CD14-positive monocyte (primary cell): ENCODE data around the gene DHRS12. TPM values are rescaled to one million over a fixed set of nuclear protein-coding genes. Genes with fewer than 3 reads are reported as not detected.

Source experiments
- DNase-seq, 3 donors: peaks; one replicate each; pipeline ENCODE4 v3.0.0-alpha.2; 2011 to 2022
- H2AFZ ChIP-seq: 2 replicates; pipeline ENCODE4 v1.6.0; 2012; ENCODE audit warnings: mild to moderate bottlenecking, low read depth, low read length, inconsistent platforms; ENCODE audit not compliant: insufficient read depth, poor library complexity, severe bottlenecking
- H3K27ac ChIP-seq, 2 donors: 1 replicate in 1 of 2; 2 replicates in 1 of 2; pipeline ENCODE4 v1.5.1; 2012 to 2013; ENCODE audit warnings: low read length in 2 of 2, control low read depth in 1 of 2, inconsistent platforms in 1 of 2, low read depth in 1 of 2, mild to moderate bottlenecking in 1 of 2
- H3K27me3 ChIP-seq, 2 donors: one replicate each; pipeline versions ENCODE4 v1.6.0 to v1.6.1; 2011 to 2013; ENCODE audit warnings: low read length in 2 of 2; ENCODE audit not compliant: control insufficient read depth in 2 of 2, insufficient read depth in 2 of 2
- H3K36me3 ChIP-seq, 2 donors: replicated peaks in 1 of 2; 1 replicate in 1 of 2; 2 replicates in 1 of 2; pipeline versions ENCODE4 v1.5.1 to v1.6.1; 2012 to 2013; ENCODE audit warnings: low read length in 2 of 2, control low read depth in 1 of 2, inconsistent platforms in 1 of 2, mild to moderate bottlenecking in 1 of 2; ENCODE audit not compliant: insufficient read depth in 2 of 2, control insufficient read depth in 1 of 2
- H3K4me1 ChIP-seq, 2 donors: 1 replicate in 1 of 2; 2 replicates in 1 of 2; pipeline versions ENCODE4 v1.5.1 to v1.6.1; 2012 to 2013; ENCODE audit warnings: low read length in 2 of 2, control low read depth in 1 of 2, inconsistent platforms in 1 of 2, mild to moderate bottlenecking in 1 of 2, moderate library complexity in 1 of 2; ENCODE audit not compliant: insufficient read depth in 2 of 2, control insufficient read depth in 1 of 2
- H3K4me2 ChIP-seq: replicated peaks from 2 replicates; pipeline ENCODE3; 2012; ENCODE audit warnings: low read length, moderate library complexity, mild to moderate bottlenecking; ENCODE audit not compliant: poor library complexity, severe bottlenecking; ENCODE audit errors: extremely low read depth
- H3K4me3 ChIP-seq, 3 experiments: fragments of 200-600 bp in 1 of 3; sonication (generic) in 1 of 3; replicated peaks in 1 of 3; 1 replicate in 2 of 3; 2 replicates in 1 of 3; pipeline ENCODE4 v1.5.1; 2011 to 2013; ENCODE audit warnings: low read length in 3 of 3, mild to moderate bottlenecking in 3 of 3, control low read depth in 2 of 3, low read depth in 2 of 3, inconsistent platforms in 1 of 3, moderate library complexity in 1 of 3
- H3K79me2 ChIP-seq: 2 replicates; pipeline ENCODE4 v1.6.0; 2012; ENCODE audit warnings: mild to moderate bottlenecking, control low read depth, inconsistent platforms, low read length, moderate library complexity; ENCODE audit not compliant: insufficient read depth
- H3K9ac ChIP-seq: 2 replicates; pipeline ENCODE4 v1.6.0; 2017; ENCODE audit warnings: low read length, mild to moderate bottlenecking; ENCODE audit not compliant: insufficient read depth, poor library complexity, severe bottlenecking
- H3K9me3 ChIP-seq, 2 donors: replicated peaks in 1 of 2; 1 replicate in 1 of 2; 2 replicates in 1 of 2; pipeline versions ENCODE4 v1.5.1 to v1.6.1; 2012 to 2013; ENCODE audit warnings: low read length in 2 of 2, control low read depth in 1 of 2; ENCODE audit not compliant: control insufficient read depth in 1 of 2, insufficient read depth in 1 of 2
- H4K20me1 ChIP-seq: 2 replicates; pipeline ENCODE4 v1.6.0; 2012; ENCODE audit warnings: mild to moderate bottlenecking, low read length, control low read depth, moderate library complexity; ENCODE audit not compliant: insufficient read depth
- H3K27ac Mint-ChIP-seq, 7 donors: one replicate each; pipeline ENCODE4 v1.8.0; 2020; ENCODE audit warnings: mild to moderate bottlenecking in 7 of 7, mixed read lengths in 7 of 7, moderate library complexity in 6 of 7, inconsistent platforms in 2 of 7
- H3K27me3 Mint-ChIP-seq, 3 donors: one replicate each; pipeline ENCODE4 v1.8.0; 2021 to 2022; ENCODE audit warnings: low read depth in 3 of 3, mild to moderate bottlenecking in 3 of 3, mixed read lengths in 3 of 3, moderate library complexity in 3 of 3, inconsistent platforms in 1 of 3
- H3K36me3 Mint-ChIP-seq, 2 donors: one replicate each; pipeline ENCODE4 v1.8.0; 2020; ENCODE audit warnings: mixed read lengths in 2 of 2, inconsistent platforms in 1 of 2, mild to moderate bottlenecking in 1 of 2
- H3K4me1 Mint-ChIP-seq: one replicate; pipeline ENCODE4 v1.8.0; 2020; ENCODE audit warnings: mild to moderate bottlenecking, mixed read lengths
- H3K4me3 Mint-ChIP-seq, 2 donors: one replicate each; pipeline ENCODE4 v1.8.0; 2020; ENCODE audit warnings: mild to moderate bottlenecking in 2 of 2, mixed read lengths in 2 of 2, moderate library complexity in 1 of 2
- H3K9me3 Mint-ChIP-seq, 7 donors: one replicate each; pipeline ENCODE4 v1.8.0; 2020 to 2022; ENCODE audit warnings: mixed read lengths in 7 of 7, mild to moderate bottlenecking in 6 of 7, moderate library complexity in 6 of 7, inconsistent platforms in 2 of 7
- WGBS: methylation state at CpG from one replicate; pipeline ENCODE4 v1.1.5; 2013; ENCODE audit warnings: missing lambda C conversion rate; ENCODE audit not compliant: insufficient coverage; 5-methylcytosine and 5-hydroxymethylcytosine counted together
- intact Hi-C, 2 donors: fragments of 100-400 bp; cut with micrococcal nuclease; formaldehyde crosslinking; loops; one replicate each; pipeline versions ENCODE4 v1.15.0 to v1.15.1; 2023
- polyA plus RNA-seq, 3 donors: library from polyadenylated mRNA; depleted of rRNA in 1 of 3; unstranded in 2 of 3; stranded (reverse) in 1 of 3; fragments of 300-500 nt in 2 of 3; fragments of >200 nt in 1 of 3; fragmentation: Illumina TruSeq in 2 of 3; gene quantifications; 1 replicate in 2 of 3; 2 replicates in 1 of 3; pipeline ENCODE4 v1.2.3, GENCODE V29; 2012 to 2021
- TF ChIP-seq, protein P1 (sequence below): fragments of 200-600 bp; IDR thresholded peaks from one replicate; pipeline ENCODE4 v1.8.0; 2022; ENCODE audit warnings: antibody characterized with exemption, mild to moderate bottlenecking

Gene DHRS12
- polyA plus RNA-seq, 3 donors = 7.6 to 20.2 (median 20.0) TPM

DNA sequence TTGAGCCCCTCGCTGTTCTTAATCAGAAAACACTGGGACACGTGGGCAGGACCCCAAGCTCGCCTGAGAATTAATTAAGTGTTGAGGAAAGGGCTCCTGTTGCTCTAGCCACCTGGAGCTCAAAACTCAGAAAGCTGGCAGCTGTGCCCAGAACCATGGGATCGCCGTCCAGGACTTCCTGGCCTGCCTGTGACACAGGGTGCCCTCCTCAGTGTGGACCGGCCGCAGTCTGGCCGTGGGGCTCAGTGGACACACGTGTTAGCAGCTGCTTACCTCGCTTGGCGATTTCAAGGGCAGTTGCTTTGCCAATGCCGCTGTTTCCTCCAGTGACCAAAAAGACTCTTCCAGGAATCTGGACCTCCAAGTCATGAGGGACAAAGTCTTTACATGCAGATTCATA lies 4.7 kb downstream of the DHRS12 start:
- H3K36me3 ChIP-seq = no peaks in the 10 kb centered on the region
- no peak overlapping the region for H3K4me3 ChIP-seq
- 91% methylated on average over 12 of the region's 12 CpGs for WGBS
- no peak overlapping the region for H3K4me2 ChIP-seq
- Mint-ChIP-seq H3K4me3 (no peak overlapping the region), H3K36me3 (peaks cover 24 to 33% of the 10 kb centered on the region in 2 donors), H3K9me3 (peaks cover 0 to 2% (median 0%) of the 10 kb centered on the region in 7 donors), H3K27ac (peak overlapping the region in 1 of 7 donors; percentile 46), H3K4me1 (peaks cover 32% of the 10 kb centered on the region), H3K27me3 (peaks cover 4 to 29% (median 24%) of the 10 kb centered on the region in 3 donors)
- no peak overlapping the region for H3K27ac ChIP-seq
- no peak overlapping the region for H3K9ac ChIP-seq
- TF ChIP-seq, protein P1, sequence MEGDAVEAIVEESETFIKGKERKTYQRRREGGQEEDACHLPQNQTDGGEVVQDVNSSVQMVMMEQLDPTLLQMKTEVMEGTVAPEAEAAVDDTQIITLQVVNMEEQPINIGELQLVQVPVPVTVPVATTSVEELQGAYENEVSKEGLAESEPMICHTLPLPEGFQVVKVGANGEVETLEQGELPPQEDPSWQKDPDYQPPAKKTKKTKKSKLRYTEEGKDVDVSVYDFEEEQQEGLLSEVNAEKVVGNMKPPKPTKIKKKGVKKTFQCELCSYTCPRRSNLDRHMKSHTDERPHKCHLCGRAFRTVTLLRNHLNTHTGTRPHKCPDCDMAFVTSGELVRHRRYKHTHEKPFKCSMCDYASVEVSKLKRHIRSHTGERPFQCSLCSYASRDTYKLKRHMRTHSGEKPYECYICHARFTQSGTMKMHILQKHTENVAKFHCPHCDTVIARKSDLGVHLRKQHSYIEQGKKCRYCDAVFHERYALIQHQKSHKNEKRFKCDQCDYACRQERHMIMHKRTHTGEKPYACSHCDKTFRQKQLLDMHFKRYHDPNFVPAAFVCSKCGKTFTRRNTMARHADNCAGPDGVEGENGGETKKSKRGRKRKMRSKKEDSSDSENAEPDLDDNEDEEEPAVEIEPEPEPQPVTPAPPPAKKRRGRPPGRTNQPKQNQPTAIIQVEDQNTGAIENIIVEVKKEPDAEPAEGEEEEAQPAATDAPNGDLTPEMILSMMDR = no peak
- peaks cover 27 to 30% of the 10 kb centered on the region in 2 donors for H3K4me1 ChIP-seq
- no peak overlapping the region for H2AFZ ChIP-seq
- no peaks in the 10 kb centered on the region for H3K79me2 ChIP-seq
- peaks cover 0 to 7% of the 10 kb centered on the region in 2 donors for H3K27me3 ChIP-seq
- intact Hi-C loops = loop anchor here in 1 of 2 donors (10.0 kb wide), 1 partner anchor 46 kb away; the partner anchor contains the start of gene TMEM272
- no peak for DNase-seq
- H3K9me3 ChIP-seq = no peaks in the 10 kb centered on the region
- H4K20me1 ChIP-seq = no peaks in the 10 kb centered on the region

GRCh38 chr13:51797664-51798488 lies 6.1 kb downstream of the DHRS12 start:
- TF ChIP-seq, protein P1 = no peak
- Histone ChIP-seq H3K36me3 (no peaks in the 10 kb centered on the region), H3K4me1 (peaks cover 33 to 34% of the 10 kb centered on the region in 2 donors), H3K9me3 (no peaks in the 10 kb centered on the region), H3K4me2 (no peak overlapping the region), H3K4me3 (no peak overlapping the region), H2AFZ (no peak overlapping the region), H3K79me2 (no peaks in the 10 kb centered on the region), H3K27ac (no peak overlapping the region), H4K20me1 (no peaks in the 10 kb centered on the region), H3K9ac (no peak overlapping the region), H3K27me3 (peaks cover 0 to 7% of the 10 kb centered on the region in 2 donors)
- Mint-ChIP-seq H3K27ac (peak overlapping the region in 2 of 7 donors; percentile 22 to 30), H3K4me1 (peaks cover 38% of the 10 kb centered on the region), H3K36me3 (peaks cover 29 to 36% of the 10 kb centered on the region in 2 donors), H3K4me3 (no peak overlapping the region), H3K27me3 (peaks cover 6 to 29% (median 24%) of the 10 kb centered on the region in 3 donors), H3K9me3 (peaks cover 0 to 2% (median 0%) of the 10 kb centered on the region in 7 donors)
- intact Hi-C loops = loop anchor here in 1 of 2 donors (10.0 kb wide), 1 partner anchor 47 kb away; the partner anchor contains the start of gene TMEM272
- WGBS = 88% methylated on average over 6 of the region's 12 CpGs
- no peak for DNase-seq
